IMR-90 (cell line): ENCODE results near the gene TOM1. TPM values are rescaled to one million over a fixed set of nuclear protein-coding genes. Genes with fewer than 3 reads are reported as not detected.
A peak's percentile ranks its signal among the peaks of the same experiment; 100 is the strongest.

ENCODE experiments used
- ATAC-seq: fragments of 200-7000 bp; cut with Tn5 transposase; 2 replicates; pipeline ENCODE4 v1.9.1; 2020; ENCODE audit warnings: low read depth, mild to moderate bottlenecking, moderate library complexity
- BruUV-seq: library from RNA; stranded (reverse); fragments of 400-500 nt; replicated peaks from 2 replicates; lab custom pipeline; 2021; lab: Mats Ljungman, UMichigan
- CTCF ChIA-PET: fragments of 300-600 bp; formaldehyde crosslinking; extraction: SDS; loops from one replicate; lab custom pipeline; 2021; ENCODE audit warnings: antibody characterized with exemption; lab: Yijun Ruan, JAX
- POLR2A ChIA-PET: fragments of 300-600 bp; sonication (Branson Sonifier 250); formaldehyde crosslinking; loops from one replicate; lab custom pipeline; 2022; ENCODE audit warnings: antibody characterized with exemption; ENCODE audit not compliant: unreplicated experiment; lab: Charles Lee
- DNase-seq: peaks from one replicate; pipeline ENCODE4 v3.0.0; 2013
- H2AFZ ChIP-seq: replicated peaks from 2 replicates; pipeline ENCODE3; 2013; ENCODE audit warnings: low read length, mild to moderate bottlenecking; ENCODE audit not compliant: poor library complexity
- H2AK5ac ChIP-seq: 2 replicates; pipeline ENCODE4 v1.6.1; 2013; ENCODE audit warnings: low read depth, low read length, inconsistent platforms
- H2AK9ac ChIP-seq: replicated peaks from 2 replicates; pipeline ENCODE3; 2013; ENCODE audit warnings: mild to moderate bottlenecking, low read depth, low read length, moderate library complexity; ENCODE audit not compliant: poor library complexity
- H2BK120ac ChIP-seq: 2 replicates; pipeline ENCODE4 v1.6.1; 2013; ENCODE audit warnings: low read depth, low read length, inconsistent platforms
- H2BK15ac ChIP-seq: 3 replicates; pipeline ENCODE4 v1.6.1; 2013; ENCODE audit warnings: low read depth, low read length, inconsistent platforms
- H2BK20ac ChIP-seq: 2 replicates; pipeline ENCODE4 v1.6.1; 2013; ENCODE audit warnings: low read depth, mild to moderate bottlenecking, inconsistent platforms, low read length, moderate library complexity
- H2BK5ac ChIP-seq: 2 replicates; pipeline ENCODE4 v1.6.1; 2013; ENCODE audit warnings: mild to moderate bottlenecking, low read depth, low read length, inconsistent platforms; ENCODE audit not compliant: poor library complexity, severe bottlenecking
- H3K14ac ChIP-seq: replicated peaks from 2 replicates; pipeline ENCODE4 v1.6.1; 2013; ENCODE audit warnings: low read depth, low read length, inconsistent platforms
- H3K18ac ChIP-seq: 2 replicates; pipeline ENCODE4 v1.6.1; 2013; ENCODE audit warnings: low read depth, low read length, control low read depth
- H3K23ac ChIP-seq: 2 replicates; pipeline ENCODE4 v1.6.1; 2013; ENCODE audit warnings: low read depth, low read length, inconsistent platforms
- H3K27ac ChIP-seq: 2 replicates; pipeline ENCODE4 v1.5.1; 2013; ENCODE audit warnings: mild to moderate bottlenecking, control low read depth, low read length; ENCODE audit not compliant: insufficient read depth
- H3K27me3 ChIP-seq: 2 replicates; pipeline ENCODE4 v1.6.1; 2013; ENCODE audit warnings: low read length; ENCODE audit not compliant: control insufficient read depth, insufficient read depth
- H3K36me3 ChIP-seq: 2 replicates; pipeline ENCODE4 v1.6.1; 2013; ENCODE audit warnings: low read length, mixed read lengths; ENCODE audit not compliant: control insufficient read depth, insufficient read depth
- H3K4ac ChIP-seq: 2 replicates; pipeline ENCODE4 v1.6.1; 2013; ENCODE audit warnings: low read depth, low read length, inconsistent platforms
- H3K4me1 ChIP-seq: 2 replicates; pipeline ENCODE4 v1.6.1; 2013; ENCODE audit warnings: low read length, mixed read lengths; ENCODE audit not compliant: control insufficient read depth, insufficient read depth
- H3K4me2 ChIP-seq: 2 replicates; pipeline ENCODE4 v1.6.1; 2013; ENCODE audit warnings: low read depth, mild to moderate bottlenecking, control low read depth, low read length, moderate library complexity
- H3K4me3 ChIP-seq: 2 replicates; pipeline ENCODE4 v1.5.1; 2013; ENCODE audit warnings: low read depth, mild to moderate bottlenecking, control low read depth, low read length, moderate library complexity; ENCODE audit not compliant: insufficient read depth
- H3K56ac ChIP-seq: 2 replicates; pipeline ENCODE4 v1.6.1; 2013; ENCODE audit warnings: low read length, inconsistent platforms; ENCODE audit not compliant: insufficient read depth; ENCODE audit errors: extremely low read depth
- H3K79me1 ChIP-seq, 2 experiments: 2 replicates each; pipeline ENCODE4 v1.6.1; 2013; ENCODE audit warnings: low read length in 2 of 2, inconsistent platforms in 1 of 2, low read depth in 1 of 2
- H3K9ac ChIP-seq: 2 replicates; pipeline ENCODE4 v1.6.1; 2013; ENCODE audit warnings: low read depth, low read length, control low read depth
- H3K9me1 ChIP-seq: 2 replicates; pipeline ENCODE4 v1.6.1; 2013; ENCODE audit warnings: low read length, inconsistent platforms; ENCODE audit not compliant: insufficient read depth
- H3K9me3 ChIP-seq: 2 replicates; pipeline ENCODE4 v1.6.1; 2013; ENCODE audit warnings: low read length; ENCODE audit not compliant: control insufficient read depth, insufficient read depth
- H4K20me1 ChIP-seq: 2 replicates; pipeline ENCODE4 v1.6.1; 2013; ENCODE audit warnings: low read length, inconsistent platforms; ENCODE audit not compliant: insufficient read depth
- H4K5ac ChIP-seq: 2 replicates; pipeline ENCODE4 v1.6.1; 2013; ENCODE audit warnings: mild to moderate bottlenecking, low read depth, low read length, control low read depth
- H4K8ac ChIP-seq, 2 experiments: 2 replicates each; pipeline ENCODE4 v1.6.1; 2013; ENCODE audit warnings: low read depth in 2 of 2, low read length in 2 of 2, control low read depth in 1 of 2, inconsistent platforms in 1 of 2
- H4K91ac ChIP-seq: 2 replicates; pipeline ENCODE4 v1.6.1; 2013; ENCODE audit warnings: low read depth, low read length, inconsistent platforms; ENCODE audit not compliant: insufficient read depth
- BHLHE40 ChIP-seq: fragments of 150-350 bp; IDR thresholded peaks from 2 replicates; pipeline ENCODE4 v1.6.1; 2016; ENCODE audit warnings: mild to moderate bottlenecking, low read depth, low read length
- CEBPB ChIP-seq: IDR thresholded peaks from 2 replicates; pipeline ENCODE4 v1.6.1; 2012; ENCODE audit warnings: low read depth, low read length, improper control_type of control experiment
- CHD1 ChIP-seq: IDR thresholded peaks from 2 replicates; pipeline ENCODE4 v1.6.1; 2012; ENCODE audit warnings: low read depth, low read length, improper control_type of control experiment
- CTCF ChIP-seq: conservative IDR thresholded peaks from 2 replicates; pipeline ENCODE4 v1.5.1; 2012; ENCODE audit warnings: mild to moderate bottlenecking, low read depth, low read length, improper control_type of control experiment
- ELK1 ChIP-seq: fragments of 150-350 bp; IDR thresholded peaks from 2 replicates; pipeline ENCODE4 v1.6.1; 2016; ENCODE audit warnings: low read depth, mild to moderate bottlenecking, low read length, moderate library complexity, borderline replicate concordance
- FOS ChIP-seq: fragments of 150-350 bp; IDR thresholded peaks from 2 replicates; pipeline ENCODE4 v1.6.1; 2016; ENCODE audit warnings: low read depth, low read length
- MAFK ChIP-seq: IDR thresholded peaks from 2 replicates; pipeline ENCODE4 v1.6.1; 2012; ENCODE audit warnings: low read depth, low read length, improper control_type of control experiment
- MAZ ChIP-seq: IDR thresholded peaks from 2 replicates; pipeline ENCODE4 v1.6.1; 2012; ENCODE audit warnings: low read depth, mild to moderate bottlenecking, low read length, improper control_type of control experiment, moderate library complexity, borderline replicate concordance
- MXI1 ChIP-seq: IDR thresholded peaks from 2 replicates; pipeline ENCODE4 v1.6.1; 2012; ENCODE audit warnings: low read depth, mild to moderate bottlenecking, low read length, moderate library complexity, borderline replicate concordance
- NFE2L2 ChIP-seq: fragments of 150-350 bp; IDR thresholded peaks from 2 replicates; pipeline ENCODE4 v1.6.1; 2016; ENCODE audit warnings: low read depth, mild to moderate bottlenecking, low read length
- POLR2A ChIP-seq: IDR thresholded peaks from 2 replicates; pipeline ENCODE4 v1.6.1; 2012; ENCODE audit warnings: mild to moderate bottlenecking, low read depth, low read length
- RAD21 ChIP-seq: IDR thresholded peaks from 2 replicates; pipeline ENCODE4 v1.6.1; 2012; ENCODE audit warnings: low read length, improper control_type of control experiment
- RCOR1 ChIP-seq: IDR thresholded peaks from 2 replicates; pipeline ENCODE4 v1.6.1; 2012; ENCODE audit warnings: mild to moderate bottlenecking, low read length, improper control_type of control experiment; ENCODE audit not compliant: insufficient replicate concordance
- RFX5 ChIP-seq: IDR thresholded peaks from 2 replicates; pipeline ENCODE4 v1.8.0; 2012; ENCODE audit warnings: low read depth, mild to moderate bottlenecking, low read length, moderate library complexity
- SMC3 ChIP-seq: fragments of 150-350 bp; IDR thresholded peaks from 2 replicates; pipeline ENCODE4 v1.6.1; 2016; ENCODE audit warnings: low read depth, mild to moderate bottlenecking, antibody characterized with exemption, low read length, moderate library complexity
- USF2 ChIP-seq: fragments of 150-350 bp; IDR thresholded peaks from 2 replicates; pipeline ENCODE4 v1.6.1; 2017; ENCODE audit warnings: mild to moderate bottlenecking, antibody characterized with exemption, low read length, low read depth
- WGBS, 2 experiments: methylation state at CpG; one replicate each; pipeline versions ENCODE4 v1.1.5 to v1.1.7; 2013; ENCODE audit warnings: missing lambda C conversion rate in 2 of 2; ENCODE audit not compliant: insufficient read length in 1 of 2; ENCODE audit errors: extremely low coverage in 2 of 2; 5-methylcytosine and 5-hydroxymethylcytosine counted together
- dilution Hi-C: fragments of 300-500 bp; cut with HindIII; formaldehyde crosslinking; loops from one replicate; pipeline ENCODE4 v1.14.3; 2018; ENCODE audit warnings: low sequenced_read_pairs; ENCODE audit not compliant: unreplicated experiment
- in situ Hi-C: fragments of 300-500 bp; cut with MboI; formaldehyde crosslinking; loops from 3 replicates; pipeline ENCODE4 v1.14.3; 2019; ENCODE audit warnings: low sequenced_read_pairs, inconsistent platforms, mixed read lengths
- intact Hi-C: fragments of 100-400 bp; cut with micrococcal nuclease; formaldehyde crosslinking; loops from 2 replicates; pipeline ENCODE4 v1.10.0; 2022
- polyA plus RNA-seq, 3 experiments: library from polyadenylated mRNA; depleted of rRNA; stranded (reverse); fragments of >200 nt; gene quantifications; 2 replicates each; pipeline ENCODE4 v1.2.3, GENCODE V29; 2012; ENCODE audit warnings: low replicate concordance in 1 of 3
- total RNA-seq: library from RNA; depleted of rRNA; stranded (reverse); fragments of >200 nt; gene quantifications from 2 replicates; pipeline ENCODE4 v1.2.3, GENCODE V29; 2012

TOM1 gene
- total and polyA plus RNA-seq, 2 of the 4 experiments (the other 2 are of a cell fraction), result 38.0 to 46.4 TPM

GRCh38 chr22:35311551-35311999 lies 11.9 kb downstream of the TOM1 start:
- Histone ChIP-seq H3K4ac (peak overlapping the region; percentile 9; the same call in 1 of the 2 replicates), H3K4me2 (no peak overlapping the region), H2BK20ac (no peak overlapping the region), H2AK9ac (no peak overlapping the region), H3K9me3 (no peaks in the 10 kb centered on the region), H2AFZ (peak overlapping the region; percentile 1), H4K20me1 (peaks cover 70% of the 10 kb centered on the region), H3K36me3 (no peaks in the 10 kb centered on the region), H3K79me1 (peaks cover 33 to 91% of the 10 kb centered on the region in 2 experiments), H3K9ac (no peak overlapping the region), H3K56ac (no peak overlapping the region), H4K91ac (no peak overlapping the region), H3K18ac (no peak overlapping the region), H2AK5ac (peak overlapping the region; percentile 61; the same call in 1 of the 2 replicates), H3K27ac (no peak overlapping the region), H3K14ac (no peak overlapping the region), H3K23ac (no peak overlapping the region), H4K5ac (no peak overlapping the region), H3K9me1 (peaks cover 36% of the 10 kb centered on the region), H4K8ac (no peak overlapping the region), H2BK5ac (no peak overlapping the region), H3K4me1 (peaks cover 19% of the 10 kb centered on the region), H3K27me3 (no peaks in the 10 kb centered on the region), H2BK120ac (no peak overlapping the region), H2BK15ac (no peak overlapping the region), H3K4me3 (no peak overlapping the region)
- TF ChIP-seq POLR2A, result no peak
- TF ChIP-seq RFX5, result no peak
- TF ChIP-seq USF2, result no peak
- no peak for TF ChIP-seq NFE2L2
- no peak for TF ChIP-seq MAZ
- TF ChIP-seq FOS, result no peak
- no peak for TF ChIP-seq BHLHE40
- TF ChIP-seq MXI1, result no peak
- no peak for TF ChIP-seq CEBPB
- no peak for TF ChIP-seq RCOR1
- no peak for TF ChIP-seq MAFK
- TF ChIP-seq SMC3, result no peak
- no peak for TF ChIP-seq CHD1
- TF ChIP-seq RAD21, result no peak
- no peak for TF ChIP-seq CTCF
- no peak for TF ChIP-seq ELK1
- ChIA-PET CTCF (no interaction called here), POLR2A (no interaction called here)
- BruUV-seq, result no TSS peak
- in situ Hi-C loops (loop anchor here (25.0 kb wide), 1 partner anchor 1201 kb away; the partner anchor contains the start of gene FOXRED2), intact Hi-C loops (no loop called here), dilution Hi-C loops (no loop called here)
- WGBS, 2 experiments, result 100% methylated on average over 1 of the region's 8 CpGs; no CpG with 5 or more reads in 1 of the 2 experiments
- DNase-seq (no peak), ATAC-seq (no peak)
